Upper lobe of left lung (tissue), 4 donors: ENCODE measurements around the gene ZNF526.

ENCODE experiments used
- EP300 ChIP-seq, 4 donors: sonication (generic); formaldehyde crosslinking; IDR thresholded peaks; one replicate each; pipeline ENCODE4 v1.5.1; 2017; ENCODE audit warnings: antibody characterized with exemption in 4 of 4, control low read depth in 2 of 4
- POLR2AphosphoS5 ChIP-seq, 2 donors: sonication (generic); formaldehyde crosslinking; IDR thresholded peaks; one replicate each; pipeline ENCODE4 v1.5.1; 2017; ENCODE audit warnings: antibody characterized with exemption in 2 of 2
- TF ChIP-seq, protein P1 (sequence below), 6 experiments: fragments of 450-650 bp in 4 of 6; fragments of 200-600 bp in 2 of 6; sonication (generic) in 2 of 6; IDR thresholded peaks; one replicate each; pipeline ENCODE4 v1.5.1; 2016 to 2019; ENCODE audit warnings: antibody characterized with exemption in 6 of 6

DNA sequence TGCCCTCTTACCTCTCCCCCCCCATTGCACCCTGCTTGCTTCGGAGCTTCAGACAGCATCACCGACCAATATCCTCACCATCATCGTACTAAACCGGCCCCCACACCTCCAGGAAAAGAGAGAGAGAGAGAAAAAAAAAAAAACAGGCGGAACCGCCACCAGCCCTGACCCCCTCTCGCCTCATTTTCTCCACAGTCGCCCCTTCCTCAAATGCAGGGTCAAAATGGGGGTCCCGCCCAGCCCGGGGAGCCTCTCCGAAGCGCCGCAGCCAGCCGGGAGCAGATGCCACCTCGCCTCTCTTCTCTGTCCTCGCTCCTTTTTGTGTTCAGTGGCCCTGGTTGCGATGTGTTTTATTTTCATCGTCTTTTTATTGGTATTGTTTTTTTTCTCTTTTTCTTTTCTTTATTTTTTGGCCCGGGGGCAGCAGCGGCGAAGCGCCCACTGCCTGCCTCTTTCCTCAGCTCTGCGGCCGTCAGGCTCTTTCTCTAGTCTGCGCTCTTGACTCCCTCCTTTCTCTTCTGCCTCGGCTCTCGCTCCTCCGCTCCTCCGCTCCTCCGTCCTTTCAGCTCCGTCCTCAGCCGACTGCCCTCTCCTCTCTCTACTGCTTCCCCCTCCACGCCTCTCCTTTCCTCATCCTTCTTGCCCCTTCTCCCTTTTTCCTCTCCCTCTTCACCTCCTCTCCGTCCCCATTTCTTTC, 44.0 kb upstream of the ZNF526 start:
- TF ChIP-seq, protein P1, sequence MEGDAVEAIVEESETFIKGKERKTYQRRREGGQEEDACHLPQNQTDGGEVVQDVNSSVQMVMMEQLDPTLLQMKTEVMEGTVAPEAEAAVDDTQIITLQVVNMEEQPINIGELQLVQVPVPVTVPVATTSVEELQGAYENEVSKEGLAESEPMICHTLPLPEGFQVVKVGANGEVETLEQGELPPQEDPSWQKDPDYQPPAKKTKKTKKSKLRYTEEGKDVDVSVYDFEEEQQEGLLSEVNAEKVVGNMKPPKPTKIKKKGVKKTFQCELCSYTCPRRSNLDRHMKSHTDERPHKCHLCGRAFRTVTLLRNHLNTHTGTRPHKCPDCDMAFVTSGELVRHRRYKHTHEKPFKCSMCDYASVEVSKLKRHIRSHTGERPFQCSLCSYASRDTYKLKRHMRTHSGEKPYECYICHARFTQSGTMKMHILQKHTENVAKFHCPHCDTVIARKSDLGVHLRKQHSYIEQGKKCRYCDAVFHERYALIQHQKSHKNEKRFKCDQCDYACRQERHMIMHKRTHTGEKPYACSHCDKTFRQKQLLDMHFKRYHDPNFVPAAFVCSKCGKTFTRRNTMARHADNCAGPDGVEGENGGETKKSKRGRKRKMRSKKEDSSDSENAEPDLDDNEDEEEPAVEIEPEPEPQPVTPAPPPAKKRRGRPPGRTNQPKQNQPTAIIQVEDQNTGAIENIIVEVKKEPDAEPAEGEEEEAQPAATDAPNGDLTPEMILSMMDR (IDR thresholded peaks at IDR 0.05), result no peak
- TF ChIP-seq POLR2AphosphoS5 (IDR thresholded peaks at IDR 0.05), result no peak
- no peak for TF ChIP-seq EP300 (IDR thresholded peaks at IDR 0.05)
